DND-41 (cell line): ENCODE results near the gene IGFBP7.

Experiments
- EZH2 ChIP-seq: IDR thresholded peaks from 3 replicates; pipeline ENCODE4 v1.6.1; 2012; ENCODE audit warnings: borderline replicate concordance, low read depth, mild to moderate bottlenecking, moderate library complexity, low read length, inconsistent platforms; ENCODE audit not compliant: severe bottlenecking
- TF ChIP-seq, protein P1 (sequence below): IDR thresholded peaks from 2 replicates; pipeline ENCODE4 v1.5.1; 2012; ENCODE audit warnings: borderline replicate concordance, low read length, moderate library complexity, mild to moderate bottlenecking; ENCODE audit not compliant: poor library complexity, severe bottlenecking; ENCODE audit errors: extremely low read depth

DNA sequence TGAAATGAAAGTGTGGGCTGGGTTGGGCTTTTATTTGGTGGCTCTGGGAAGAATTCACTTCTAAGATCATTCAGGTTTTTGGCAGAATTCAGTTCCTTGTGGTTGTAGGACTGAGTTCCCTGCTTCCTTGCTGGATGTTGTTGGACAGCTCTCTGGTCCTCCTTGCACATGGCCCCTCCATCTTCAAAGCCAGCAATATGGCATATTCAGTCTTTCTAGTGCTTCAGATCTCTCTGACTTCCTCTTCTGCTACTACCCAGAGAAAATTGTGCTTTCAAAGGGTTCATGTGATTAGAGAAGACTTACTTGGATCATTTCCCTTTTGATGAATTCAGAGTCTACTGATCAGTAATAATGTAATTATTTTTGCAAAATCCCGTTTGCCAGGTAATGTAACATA lies 12.8 kb upstream of the IGFBP7 start:
- TF ChIP-seq, protein P1, sequence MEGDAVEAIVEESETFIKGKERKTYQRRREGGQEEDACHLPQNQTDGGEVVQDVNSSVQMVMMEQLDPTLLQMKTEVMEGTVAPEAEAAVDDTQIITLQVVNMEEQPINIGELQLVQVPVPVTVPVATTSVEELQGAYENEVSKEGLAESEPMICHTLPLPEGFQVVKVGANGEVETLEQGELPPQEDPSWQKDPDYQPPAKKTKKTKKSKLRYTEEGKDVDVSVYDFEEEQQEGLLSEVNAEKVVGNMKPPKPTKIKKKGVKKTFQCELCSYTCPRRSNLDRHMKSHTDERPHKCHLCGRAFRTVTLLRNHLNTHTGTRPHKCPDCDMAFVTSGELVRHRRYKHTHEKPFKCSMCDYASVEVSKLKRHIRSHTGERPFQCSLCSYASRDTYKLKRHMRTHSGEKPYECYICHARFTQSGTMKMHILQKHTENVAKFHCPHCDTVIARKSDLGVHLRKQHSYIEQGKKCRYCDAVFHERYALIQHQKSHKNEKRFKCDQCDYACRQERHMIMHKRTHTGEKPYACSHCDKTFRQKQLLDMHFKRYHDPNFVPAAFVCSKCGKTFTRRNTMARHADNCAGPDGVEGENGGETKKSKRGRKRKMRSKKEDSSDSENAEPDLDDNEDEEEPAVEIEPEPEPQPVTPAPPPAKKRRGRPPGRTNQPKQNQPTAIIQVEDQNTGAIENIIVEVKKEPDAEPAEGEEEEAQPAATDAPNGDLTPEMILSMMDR = no peak
- no peak for TF ChIP-seq EZH2
